ENCODE results near the gene C11orf42.
A peak's percentile ranks its signal among the peaks of the same experiment; 100 is the strongest.

C11orf42 gene

DNA sequence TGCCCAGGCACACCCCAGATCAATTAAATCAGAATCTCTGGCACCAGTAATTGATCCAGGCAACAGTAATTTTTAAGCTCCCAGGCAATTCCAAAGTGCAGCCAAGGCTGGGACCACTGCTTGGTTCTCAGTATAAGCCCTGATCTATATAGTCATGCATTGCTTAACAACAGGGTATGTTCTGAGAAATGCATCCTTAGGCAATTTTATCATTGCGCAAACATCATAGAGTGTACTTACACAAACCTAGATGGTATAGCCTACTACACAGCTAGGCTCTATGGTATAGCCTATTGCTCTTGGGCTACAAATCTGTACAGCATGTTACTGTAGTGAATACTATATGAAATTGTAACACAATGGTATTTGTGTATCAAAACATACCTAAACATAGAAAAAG lies 651 bp upstream of the C11orf42 start:
- DNase-seq (ENCODE audit: low read depth) = peak; percentile 14
- no peak for TF ChIP-seq CTCF (conservative IDR thresholded peaks at IDR 0.05; ENCODE audit: low read depth, low read length)
- H3K4me3 ChIP-seq (ENCODE audit: low read depth, low read length) = no peak overlapping the region

DNA sequence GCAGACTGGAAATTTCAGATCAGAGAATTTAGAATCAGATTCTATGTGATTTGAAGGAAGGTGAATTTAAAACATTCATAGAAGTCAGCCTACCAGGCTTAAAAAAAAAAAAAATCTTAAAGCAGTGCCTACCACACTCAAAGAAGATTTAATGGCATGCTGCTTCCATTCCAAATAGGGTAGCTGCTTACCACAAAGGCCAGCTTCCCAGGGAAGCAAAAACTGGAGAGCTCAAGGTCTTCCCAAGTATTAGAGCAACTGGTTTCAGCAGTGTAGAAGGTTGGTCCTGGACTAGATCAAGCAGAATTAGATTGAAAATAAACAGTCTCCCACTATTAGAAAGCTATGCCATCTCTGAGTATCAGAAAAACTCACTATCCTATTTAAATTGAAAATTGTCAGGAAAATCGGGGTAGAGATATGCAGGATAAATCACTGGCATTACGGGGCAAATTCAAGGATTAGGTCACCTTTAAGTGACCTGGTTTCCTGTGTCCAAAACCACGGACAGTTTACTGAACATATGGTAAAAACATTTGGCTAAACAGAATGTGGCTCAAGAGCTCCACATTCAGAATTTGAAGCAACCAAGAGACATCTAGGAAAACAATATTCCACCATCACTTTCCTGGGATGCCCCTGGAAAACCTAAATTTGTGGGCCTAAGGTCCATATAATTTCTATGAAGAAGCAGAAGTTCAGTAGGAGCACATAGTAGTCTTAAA lies 1.3 kb downstream of the C11orf42 start:
- no peak overlapping the region for H3K4me3 ChIP-seq (ENCODE audit: low read depth, low read length)
- TF ChIP-seq CTCF (conservative IDR thresholded peaks at IDR 0.05; ENCODE audit: low read depth, low read length) = no peak
- no peak for DNase-seq (ENCODE audit: low read depth)

- DNase-seq (ENCODE audit: low read depth) = no peak
- H3K4me3 ChIP-seq (ENCODE audit: low read depth, low read length) = no peak overlapping the region
- no peak for TF ChIP-seq CTCF (conservative IDR thresholded peaks at IDR 0.05; ENCODE audit: low read depth, low read length)
These were observed 4.4 kb downstream of the C11orf42 start for GRCh38 chr11:6209801-6210200.

DNA sequence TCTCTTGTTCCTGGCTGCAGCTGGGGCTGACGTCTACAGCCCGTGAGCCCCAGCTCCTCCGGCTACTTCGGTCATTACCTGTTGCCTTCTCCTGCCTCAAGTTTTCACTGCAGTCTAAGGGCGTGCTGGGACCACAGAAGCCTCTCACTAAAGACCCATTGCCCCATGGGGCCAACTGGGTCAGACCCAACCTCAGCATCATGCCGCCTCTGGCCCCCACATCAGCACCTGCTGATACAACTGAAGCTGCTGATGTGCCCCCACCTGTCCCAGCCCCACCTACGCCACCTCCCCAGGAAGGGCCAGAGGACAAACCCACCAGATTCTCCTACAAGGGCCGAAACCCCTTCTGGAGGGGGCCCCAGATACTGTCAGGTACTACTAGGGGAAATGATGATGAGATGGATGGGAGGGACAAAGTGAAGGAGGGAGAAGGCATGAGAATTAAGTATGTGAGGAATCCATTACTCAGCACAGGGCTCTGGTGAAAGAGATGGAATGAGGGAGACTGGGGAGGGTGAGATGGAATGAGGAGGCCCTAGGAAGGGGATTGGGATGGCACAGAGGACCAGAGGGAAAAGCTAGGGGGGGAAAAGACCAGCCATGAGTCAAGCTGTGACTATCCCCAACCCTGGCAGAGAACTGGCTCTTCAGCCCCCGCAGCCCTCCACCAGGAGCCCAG lies 5.1 kb downstream of the C11orf42 start:
- TF ChIP-seq CTCF (conservative IDR thresholded peaks at IDR 0.05; ENCODE audit: low read depth, low read length) = no peak
- DNase-seq (ENCODE audit: low read depth) = peak; percentile 14
- H3K4me3 ChIP-seq (ENCODE audit: low read depth, low read length) = no peak overlapping the region

- no peak overlapping the region for H3K4me3 ChIP-seq (ENCODE audit: low read depth, low read length)
- no peak for TF ChIP-seq CTCF (conservative IDR thresholded peaks at IDR 0.05; ENCODE audit: low read depth, low read length)
- DNase-seq (ENCODE audit: low read depth) = no peak
These were observed 9.2 kb downstream of the C11orf42 start for GRCh38 chr11:6214530-6214929.

- no peak for DNase-seq (ENCODE audit: low read depth)
- no peak overlapping the region for H3K4me3 ChIP-seq (ENCODE audit: low read depth, low read length)
- no peak for TF ChIP-seq CTCF (conservative IDR thresholded peaks at IDR 0.05; ENCODE audit: low read depth, low read length)
These were observed 11.1 kb downstream of the C11orf42 start for GRCh38 chr11:6216501-6216900.

DNA sequence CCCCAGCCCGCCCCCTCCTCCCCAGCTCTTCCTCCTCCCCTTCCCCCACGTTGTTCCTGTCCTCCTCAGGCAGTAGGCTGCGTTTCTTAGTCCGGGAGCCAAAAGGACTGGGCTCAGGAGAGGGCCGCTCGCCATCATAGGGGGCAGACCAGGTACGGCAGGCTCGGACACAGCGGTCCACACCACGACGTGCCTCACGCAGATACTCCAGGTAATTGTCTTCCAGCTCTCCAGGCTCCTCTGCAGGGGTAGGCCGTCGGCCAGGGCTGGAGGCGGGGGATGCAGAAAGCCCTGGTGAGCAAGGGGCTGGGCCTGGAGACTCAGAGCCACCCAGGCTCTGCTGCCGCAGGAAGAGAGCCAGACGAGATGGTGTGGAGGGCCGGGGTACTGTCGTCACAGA lies 12.4 kb downstream of the C11orf42 start:
- no peak for TF ChIP-seq CTCF (conservative IDR thresholded peaks at IDR 0.05; ENCODE audit: low read depth, low read length)
- H3K4me3 ChIP-seq (ENCODE audit: low read depth, low read length) = no peak overlapping the region

More for the DNA sequence above, 12.4 kb downstream of the C11orf42 start:
- DNase-seq (ENCODE audit: low read depth) = no peak
